Nephron progenitor cell (in vitro differentiated cells): ENCODE measurements around the gene TXLNB.

ENCODE experiments used
- DNase-seq: peaks from one replicate; pipeline ENCODE4 v3.0.0; 2021
- H3K27ac Mint-ChIP-seq: 2 replicates; pipeline ENCODE4 v1.8.0; 2021; ENCODE audit warnings: mild to moderate bottlenecking, moderate library complexity, mixed read lengths
- H3K27me3 Mint-ChIP-seq: 2 replicates; pipeline ENCODE4 v1.8.0; 2021; ENCODE audit warnings: mild to moderate bottlenecking, low read depth, mixed read lengths; ENCODE audit not compliant: poor library complexity
- H3K36me3 Mint-ChIP-seq: 2 replicates; pipeline ENCODE4 v1.8.0; 2021; ENCODE audit warnings: low read depth, mixed read lengths
- H3K4me1 Mint-ChIP-seq: 2 replicates; pipeline ENCODE4 v1.8.0; 2021; ENCODE audit warnings: mixed read lengths
- H3K4me3 Mint-ChIP-seq: 2 replicates; pipeline ENCODE4 v1.8.0; 2021; ENCODE audit warnings: mild to moderate bottlenecking, moderate library complexity, mixed read lengths
- H3K9me3 Mint-ChIP-seq: 2 replicates; pipeline ENCODE4 v1.8.0; 2021; ENCODE audit warnings: mild to moderate bottlenecking, moderate library complexity, mixed read lengths
- TF ChIP-seq, protein P1 (sequence below): fragments of 200-600 bp; sonication (generic); IDR thresholded peaks from 2 replicates; pipeline ENCODE4 v1.5.0; 2021; ENCODE audit warnings: antibody characterized with exemption

The TXLNB gene

DNA sequence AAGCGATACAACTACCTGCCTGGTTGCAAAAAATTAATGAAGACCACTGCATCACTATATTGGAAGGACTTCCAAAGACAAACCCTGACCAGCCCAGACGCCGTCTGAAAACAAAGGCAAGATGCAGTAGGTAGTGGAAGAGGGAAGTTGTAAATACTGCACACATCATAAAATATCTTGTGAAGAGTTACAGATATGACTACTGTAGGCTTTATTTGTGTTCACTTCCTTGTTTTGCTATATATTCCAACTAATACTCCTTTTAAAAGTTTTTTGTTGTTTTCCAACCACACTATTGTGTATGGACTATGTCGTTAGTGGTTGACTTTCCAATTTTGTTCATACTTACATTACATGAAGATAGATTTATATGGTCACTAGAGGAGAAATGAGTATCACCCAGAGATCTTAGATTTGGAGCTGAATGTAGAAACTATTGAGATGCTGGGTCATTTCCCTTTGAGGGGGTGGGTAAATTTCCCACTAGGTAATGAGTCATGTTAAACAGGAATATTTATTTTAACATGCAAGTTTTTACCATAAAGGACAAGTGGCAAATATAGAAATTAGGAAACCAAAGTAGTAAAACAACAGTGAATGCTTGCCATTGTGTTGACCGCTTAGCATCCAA is 16.6 kb upstream of the TXLNB start:
- DNase-seq: no peak
- H3K4me1 Mint-ChIP-seq: no peaks in the 10 kb centered on the region
- H3K4me3 Mint-ChIP-seq: no peak overlapping the region
- TF ChIP-seq, protein P1, sequence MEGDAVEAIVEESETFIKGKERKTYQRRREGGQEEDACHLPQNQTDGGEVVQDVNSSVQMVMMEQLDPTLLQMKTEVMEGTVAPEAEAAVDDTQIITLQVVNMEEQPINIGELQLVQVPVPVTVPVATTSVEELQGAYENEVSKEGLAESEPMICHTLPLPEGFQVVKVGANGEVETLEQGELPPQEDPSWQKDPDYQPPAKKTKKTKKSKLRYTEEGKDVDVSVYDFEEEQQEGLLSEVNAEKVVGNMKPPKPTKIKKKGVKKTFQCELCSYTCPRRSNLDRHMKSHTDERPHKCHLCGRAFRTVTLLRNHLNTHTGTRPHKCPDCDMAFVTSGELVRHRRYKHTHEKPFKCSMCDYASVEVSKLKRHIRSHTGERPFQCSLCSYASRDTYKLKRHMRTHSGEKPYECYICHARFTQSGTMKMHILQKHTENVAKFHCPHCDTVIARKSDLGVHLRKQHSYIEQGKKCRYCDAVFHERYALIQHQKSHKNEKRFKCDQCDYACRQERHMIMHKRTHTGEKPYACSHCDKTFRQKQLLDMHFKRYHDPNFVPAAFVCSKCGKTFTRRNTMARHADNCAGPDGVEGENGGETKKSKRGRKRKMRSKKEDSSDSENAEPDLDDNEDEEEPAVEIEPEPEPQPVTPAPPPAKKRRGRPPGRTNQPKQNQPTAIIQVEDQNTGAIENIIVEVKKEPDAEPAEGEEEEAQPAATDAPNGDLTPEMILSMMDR: no peak
- no peaks in the 10 kb centered on the region for H3K9me3 Mint-ChIP-seq
- peak overlapping the region; percentile 55 for H3K27ac Mint-ChIP-seq
- H3K27me3 Mint-ChIP-seq: peaks cover 3% of the 10 kb centered on the region
- no peaks in the 10 kb centered on the region for H3K36me3 Mint-ChIP-seq

DNA sequence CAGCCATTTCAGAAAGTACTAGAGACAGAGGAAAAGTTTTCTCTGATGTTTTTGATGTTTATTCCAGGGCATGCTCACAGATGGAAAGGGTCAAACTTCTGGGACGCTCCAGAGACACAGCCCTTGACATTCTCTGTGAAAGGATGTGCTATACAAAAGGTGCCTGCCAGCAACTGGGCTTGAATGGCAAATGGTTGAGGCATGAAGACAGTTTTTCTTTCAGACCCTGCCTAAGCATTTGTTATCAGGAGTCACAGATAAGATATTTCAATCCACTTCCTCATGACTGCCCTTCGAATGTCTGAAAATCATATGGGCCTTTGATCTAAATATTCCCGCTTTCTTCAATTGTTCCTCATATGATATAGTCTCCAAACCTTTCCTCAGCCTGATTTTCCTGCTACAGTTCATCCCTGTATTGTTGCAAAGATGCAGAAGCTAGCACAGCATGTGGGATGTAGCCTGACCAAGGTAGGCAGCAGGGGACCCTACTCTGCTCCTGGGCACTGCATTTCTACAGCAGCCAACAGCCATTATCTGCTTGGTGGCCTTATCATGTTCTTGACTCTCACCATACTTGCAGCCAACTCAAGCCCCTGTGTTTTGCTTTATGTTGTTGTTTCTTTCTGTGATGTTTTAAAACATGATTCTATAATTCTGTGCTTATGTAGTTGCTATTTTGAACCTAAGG is 14.6 kb upstream of the TXLNB start:
- peaks cover 3% of the 10 kb centered on the region for H3K27me3 Mint-ChIP-seq
- TF ChIP-seq, protein P1: no peak
- H3K9me3 Mint-ChIP-seq: no peaks in the 10 kb centered on the region
- H3K27ac Mint-ChIP-seq: no peak overlapping the region
- no peak overlapping the region for H3K4me3 Mint-ChIP-seq
- DNase-seq: no peak
- no peaks in the 10 kb centered on the region for H3K4me1 Mint-ChIP-seq
- no peaks in the 10 kb centered on the region for H3K36me3 Mint-ChIP-seq

DNA sequence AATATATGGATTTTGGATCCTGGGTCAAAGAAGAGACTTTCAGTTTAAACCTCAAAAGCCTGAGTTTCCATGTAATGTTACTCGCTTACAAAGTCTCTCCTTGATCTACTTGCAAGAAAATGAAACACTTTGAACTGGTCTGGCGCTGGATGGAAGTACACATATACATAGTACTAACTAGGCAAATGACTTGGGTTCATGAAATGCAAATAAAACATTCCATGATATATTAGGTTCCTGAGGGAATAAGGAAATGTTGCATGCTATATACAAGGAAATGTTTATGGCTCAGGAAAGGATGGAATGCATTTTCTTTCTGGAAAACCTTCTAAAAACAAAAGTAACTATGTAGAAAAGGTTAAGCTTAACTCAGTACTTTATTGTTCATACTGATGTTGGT is 11.4 kb upstream of the TXLNB start:
- Mint-ChIP-seq H3K4me1 (no peaks in the 10 kb centered on the region), H3K27me3 (peaks cover 3% of the 10 kb centered on the region), H3K36me3 (no peaks in the 10 kb centered on the region), H3K9me3 (no peaks in the 10 kb centered on the region), H3K4me3 (no peak overlapping the region), H3K27ac (no peak overlapping the region)
- TF ChIP-seq, protein P1: no peak
- no peak for DNase-seq

DNA sequence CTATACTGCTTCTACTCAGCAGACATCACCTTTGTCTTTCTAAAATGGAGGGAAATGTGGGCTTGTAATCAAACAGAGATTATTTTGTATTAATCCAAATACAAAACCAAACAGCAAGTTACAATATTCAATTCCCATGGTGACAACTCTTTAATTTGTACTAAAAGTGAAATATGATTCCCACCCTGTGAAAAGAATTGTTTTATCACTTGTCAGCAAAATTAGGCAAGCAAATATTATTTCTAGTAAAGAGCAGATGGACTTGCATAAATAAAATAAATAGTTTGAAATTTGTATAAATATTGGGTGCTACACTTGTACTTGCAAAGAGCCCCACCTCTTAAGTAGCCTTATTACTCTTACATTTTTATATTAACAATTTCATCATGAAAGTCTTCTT is 6.1 kb upstream of the TXLNB start:
- TF ChIP-seq, protein P1: no peak
- H3K36me3 Mint-ChIP-seq: no peaks in the 10 kb centered on the region
- no peak overlapping the region for H3K27ac Mint-ChIP-seq
- no peaks in the 10 kb centered on the region for H3K4me1 Mint-ChIP-seq
- no peaks in the 10 kb centered on the region for H3K27me3 Mint-ChIP-seq
- H3K9me3 Mint-ChIP-seq: peaks cover 6% of the 10 kb centered on the region
- no peak overlapping the region for H3K4me3 Mint-ChIP-seq
- no peak for DNase-seq

DNA sequence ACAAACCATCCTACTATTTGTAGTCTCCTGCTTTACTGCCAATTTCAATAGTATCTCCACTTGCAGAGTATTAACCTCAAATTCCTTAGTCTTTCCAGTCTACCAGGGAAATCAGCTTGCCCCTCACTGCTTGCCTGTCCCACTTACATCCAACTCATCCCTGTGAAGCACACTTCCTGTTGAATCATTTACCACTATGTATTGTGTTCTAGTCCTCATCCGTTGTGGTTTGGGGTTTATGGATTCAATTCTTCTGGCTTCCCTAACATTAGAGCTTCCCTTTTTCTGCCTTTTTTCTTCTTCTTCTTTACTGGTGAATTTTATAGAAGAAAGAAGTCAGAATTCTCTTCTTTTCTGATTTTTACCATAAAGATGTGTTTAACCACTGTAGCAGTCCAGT is 5.1 kb upstream of the TXLNB start:
- peaks cover 9% of the 10 kb centered on the region for H3K4me1 Mint-ChIP-seq
- H3K9me3 Mint-ChIP-seq: peaks cover 6% of the 10 kb centered on the region
- DNase-seq: no peak
- TF ChIP-seq, protein P1: no peak
- H3K4me3 Mint-ChIP-seq: no peak overlapping the region
- no peak overlapping the region for H3K27ac Mint-ChIP-seq
- H3K27me3 Mint-ChIP-seq: no peaks in the 10 kb centered on the region
- no peaks in the 10 kb centered on the region for H3K36me3 Mint-ChIP-seq

DNA sequence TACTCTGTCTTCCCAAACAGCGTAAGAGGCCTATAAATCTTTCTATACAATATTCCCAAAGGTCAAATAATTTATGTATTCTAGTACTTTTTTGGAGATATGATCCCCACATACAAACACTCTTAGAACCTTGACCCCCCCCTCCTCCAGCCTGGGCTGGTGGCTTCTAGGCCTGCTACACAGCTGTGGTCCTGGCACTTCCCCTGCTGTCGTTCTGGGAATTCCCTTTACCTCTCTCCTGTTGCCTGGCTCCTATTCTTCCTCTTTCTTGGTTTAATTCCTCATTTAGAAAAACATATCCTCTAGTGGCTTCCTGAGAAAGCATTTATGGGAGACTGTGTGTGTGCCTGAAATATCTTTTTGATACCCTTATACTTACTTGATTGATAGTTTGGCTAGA is 4.1 kb upstream of the TXLNB start:
- H3K4me3 Mint-ChIP-seq: no peak overlapping the region
- peaks cover 19% of the 10 kb centered on the region for H3K4me1 Mint-ChIP-seq
- H3K36me3 Mint-ChIP-seq: no peaks in the 10 kb centered on the region
- TF ChIP-seq, protein P1: no peak
- H3K27me3 Mint-ChIP-seq: no peaks in the 10 kb centered on the region
- no peak for DNase-seq
- peaks cover 6% of the 10 kb centered on the region for H3K9me3 Mint-ChIP-seq
- H3K27ac Mint-ChIP-seq: no peak overlapping the region
